GM21381 (cell line): ENCODE measurements around the gene ZNF75A.

Experiments
- ATAC-seq: cut with Tn5 transposase; IDR thresholded peaks from one replicate; pipeline ENCODE4 v1.9.1; 2021; ENCODE audit warnings: mild to moderate bottlenecking, moderate library complexity; ENCODE audit not compliant: unreplicated experiment

The ZNF75A gene

DNA sequence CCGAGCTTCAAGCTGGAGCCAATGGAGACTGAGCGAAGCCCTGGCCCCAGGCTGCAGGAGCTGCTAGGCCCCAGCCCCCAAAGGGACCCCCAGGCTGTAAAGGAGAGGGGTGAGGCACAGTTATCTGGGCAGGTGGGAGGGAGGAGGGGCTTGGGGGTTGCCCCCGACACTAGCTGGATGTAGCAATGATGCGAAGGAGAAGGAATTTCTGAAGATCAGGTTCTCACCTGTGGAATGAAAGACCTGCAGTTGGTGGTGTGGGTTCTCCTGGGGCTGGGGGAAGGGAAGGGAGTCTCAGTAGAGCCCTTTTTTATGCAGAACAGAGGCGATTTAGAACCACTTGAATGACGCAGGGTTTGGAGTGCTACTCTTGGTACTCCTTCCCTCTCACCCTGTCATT is 20.2 kb upstream of the ZNF75A start:
- no peak for ATAC-seq

DNA sequence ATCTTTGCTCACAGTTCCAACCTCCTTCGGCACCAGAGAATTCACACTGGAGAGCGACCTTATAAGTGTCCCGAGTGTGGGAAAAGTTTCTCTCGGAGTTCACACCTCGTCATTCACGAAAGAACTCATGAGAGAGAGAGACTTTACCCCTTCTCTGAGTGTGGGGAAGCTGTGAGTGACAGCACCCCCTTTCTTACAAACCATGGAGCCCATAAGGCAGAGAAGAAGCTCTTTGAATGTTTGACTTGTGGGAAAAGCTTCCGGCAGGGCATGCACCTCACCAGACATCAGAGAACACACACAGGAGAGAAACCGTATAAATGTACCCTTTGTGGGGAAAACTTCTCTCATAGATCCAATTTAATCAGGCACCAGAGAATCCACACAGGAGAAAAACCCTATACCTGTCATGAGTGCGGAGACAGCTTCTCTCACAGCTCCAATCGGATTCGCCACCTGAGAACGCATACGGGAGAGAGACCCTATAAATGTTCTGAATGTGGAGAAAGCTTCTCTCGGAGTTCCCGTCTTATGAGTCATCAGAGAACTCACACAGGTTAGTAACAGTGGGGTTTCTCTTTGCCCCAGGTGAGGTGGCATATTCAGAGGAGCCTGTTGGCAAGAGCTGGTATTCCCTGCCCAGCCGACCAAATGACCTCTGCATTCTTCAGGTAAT is 15.2 kb upstream of the ZNF75A start:
- ATAC-seq, result no peak

DNA sequence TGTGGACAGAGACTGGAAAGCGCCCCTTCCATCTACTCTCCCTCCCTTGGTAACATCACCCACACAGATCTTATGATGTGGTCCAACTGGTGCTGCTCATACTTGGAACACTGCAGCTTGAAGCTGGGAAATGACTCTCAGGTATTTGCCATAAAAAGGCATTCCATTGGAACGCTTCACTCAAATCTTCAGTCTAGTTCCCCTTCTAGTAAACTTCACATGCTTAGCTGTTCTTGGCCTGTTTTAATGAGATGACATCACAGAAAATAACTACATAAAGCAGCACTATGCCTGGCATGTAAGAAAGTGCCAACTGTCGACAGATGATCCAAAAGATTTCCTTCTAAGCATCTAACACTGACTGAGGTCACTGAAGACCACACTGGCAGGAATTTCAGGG is 12.7 kb upstream of the ZNF75A start:
- ATAC-seq, result no peak

DNA sequence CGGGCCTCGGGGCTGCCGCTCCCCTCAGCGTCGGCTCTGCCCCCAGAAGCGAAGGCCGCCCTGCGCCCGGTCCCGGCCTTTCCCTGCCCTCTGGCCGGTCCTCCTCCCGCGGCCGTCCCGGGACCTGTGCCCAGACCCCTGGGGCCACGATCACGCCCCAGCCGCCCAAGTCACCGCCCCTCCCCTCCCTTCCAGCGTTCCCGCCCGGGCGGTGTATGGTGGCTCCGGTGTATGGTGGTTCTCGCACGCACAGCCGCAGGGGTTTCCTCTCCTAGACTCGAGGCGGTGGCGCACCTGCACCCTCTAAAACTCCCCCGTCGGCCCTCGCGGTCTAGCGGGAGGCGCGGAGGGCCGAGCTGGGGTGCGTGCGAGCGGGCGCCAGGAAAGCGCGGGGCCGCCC is 10.1 kb upstream of the ZNF75A start:
- no peak for ATAC-seq

DNA sequence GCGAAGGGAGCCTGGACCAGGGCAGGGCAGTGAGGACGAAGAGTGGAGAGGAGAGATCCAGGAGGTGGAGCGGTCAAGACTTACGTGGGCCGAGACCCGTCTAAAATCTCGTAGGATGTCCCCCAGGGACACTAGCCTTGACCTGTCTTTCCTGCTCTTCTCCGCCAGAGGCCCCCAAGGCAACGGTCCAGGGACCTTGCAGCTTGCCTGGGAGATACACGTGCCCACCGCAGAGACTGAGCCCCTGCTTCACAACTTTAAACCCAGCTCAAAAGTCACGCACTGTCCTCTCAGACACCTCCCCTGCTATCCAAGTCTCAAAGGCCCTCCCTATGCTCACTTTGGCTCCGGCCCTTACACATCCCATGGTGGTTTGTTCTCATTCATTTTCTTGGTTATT is 9.5 kb upstream of the ZNF75A start:
- no peak for ATAC-seq

DNA sequence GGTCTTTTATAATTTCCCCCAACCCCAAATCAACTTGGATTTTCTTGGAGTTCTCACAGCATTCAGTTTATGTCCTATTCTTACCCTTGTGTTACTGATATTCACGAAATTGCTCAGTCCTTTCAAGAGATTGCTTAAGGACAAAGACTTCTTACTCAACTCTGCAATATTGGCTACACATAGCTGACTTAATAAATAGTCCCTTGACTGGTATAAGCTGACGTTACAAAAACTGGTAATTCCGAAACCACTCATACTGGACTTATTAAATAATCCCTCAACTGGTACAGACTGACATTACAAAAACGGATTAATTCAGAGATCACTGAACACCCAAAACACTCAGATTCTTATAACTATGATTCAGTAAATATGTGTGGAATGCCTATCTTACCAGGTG is 927 bp upstream of the ZNF75A start:
- no peak for ATAC-seq

DNA sequence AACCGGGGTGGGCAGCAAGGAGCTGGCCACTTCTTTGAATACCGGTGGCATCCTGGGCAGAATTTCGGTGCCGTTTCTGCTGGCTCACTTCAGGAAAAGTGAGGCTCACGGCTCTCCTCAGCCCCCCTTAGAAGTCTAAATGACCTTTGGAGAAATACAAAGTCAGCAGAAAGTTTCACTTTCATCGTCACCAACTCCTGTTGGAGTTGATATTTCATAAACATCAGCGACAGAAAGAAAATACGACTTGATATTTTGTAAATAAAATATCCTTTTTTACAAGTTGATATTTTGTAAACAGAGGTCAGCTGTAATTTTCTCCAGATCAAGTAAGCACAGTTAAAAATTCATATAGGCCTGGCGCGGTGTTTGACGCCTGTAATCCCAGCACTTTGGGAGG is 781 bp downstream of the ZNF75A start:
- ATAC-seq, result no peak

DNA sequence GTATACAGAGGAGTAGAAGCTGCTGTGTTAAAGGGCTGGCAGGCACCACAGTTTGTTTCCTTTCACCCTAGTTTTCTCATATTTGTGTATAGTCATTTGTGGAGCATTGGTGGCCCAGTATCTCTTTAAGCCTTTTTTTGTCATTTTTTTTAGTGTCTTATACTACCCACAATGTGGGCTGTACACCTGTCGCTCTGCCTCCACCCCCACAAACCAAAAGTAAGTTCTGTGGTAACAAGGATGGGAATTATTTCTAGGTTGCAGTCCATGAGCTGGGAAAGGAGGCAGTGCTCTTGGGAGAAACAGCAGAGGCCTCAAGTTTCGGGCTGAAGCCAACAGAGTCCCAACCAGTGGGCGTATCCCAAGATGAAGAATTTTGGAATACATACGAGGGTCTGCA is 6.2 kb downstream of the ZNF75A start:
- ATAC-seq, result no peak

DNA sequence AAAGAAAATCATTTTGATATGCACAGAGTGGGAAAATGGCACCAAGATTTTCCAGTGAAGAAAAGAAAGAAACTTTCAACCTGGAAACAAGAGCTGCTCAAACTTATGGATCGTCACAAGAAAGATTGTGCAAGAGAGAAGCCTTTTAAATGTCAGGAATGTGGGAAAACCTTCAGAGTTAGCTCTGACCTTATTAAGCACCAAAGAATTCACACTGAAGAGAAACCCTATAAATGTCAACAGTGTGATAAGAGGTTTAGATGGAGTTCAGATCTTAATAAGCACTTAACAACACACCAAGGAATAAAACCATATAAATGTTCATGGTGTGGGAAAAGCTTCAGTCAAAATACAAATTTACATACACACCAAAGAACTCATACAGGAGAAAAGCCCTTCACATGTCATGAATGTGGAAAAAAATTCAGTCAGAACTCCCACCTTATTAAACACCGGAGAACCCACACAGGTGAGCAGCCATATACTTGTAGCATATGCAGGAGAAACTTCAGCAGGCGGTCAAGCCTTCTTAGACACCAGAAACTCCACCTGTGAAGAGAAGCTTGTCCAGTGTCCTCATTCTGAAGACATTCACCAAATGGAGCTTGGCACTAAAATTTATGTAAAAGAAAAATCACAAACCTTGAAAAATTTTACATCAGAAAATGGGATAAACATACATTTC is 12.2 kb downstream of the ZNF75A start:
- ATAC-seq, result no peak

DNA sequence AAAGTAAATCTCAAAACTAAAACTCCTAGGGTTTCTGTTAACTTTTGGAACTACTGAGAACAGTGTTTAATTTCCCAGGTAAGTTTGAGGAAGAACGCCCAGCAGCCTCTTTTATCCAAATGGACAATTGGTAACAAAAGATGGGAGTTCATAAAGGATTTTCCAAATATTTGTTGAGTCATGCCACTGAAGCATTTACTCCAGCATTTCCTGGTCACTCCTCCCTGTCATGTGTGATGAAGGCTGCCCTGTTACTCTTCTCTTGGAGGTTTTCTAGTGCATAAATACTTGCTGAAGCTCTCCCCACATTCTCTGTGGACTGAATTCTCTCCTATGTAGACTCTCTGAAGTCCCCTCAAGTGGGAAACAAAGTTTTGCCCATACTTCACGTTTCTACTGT is 16.5 kb downstream of the ZNF75A start:
- no peak for ATAC-seq

DNA sequence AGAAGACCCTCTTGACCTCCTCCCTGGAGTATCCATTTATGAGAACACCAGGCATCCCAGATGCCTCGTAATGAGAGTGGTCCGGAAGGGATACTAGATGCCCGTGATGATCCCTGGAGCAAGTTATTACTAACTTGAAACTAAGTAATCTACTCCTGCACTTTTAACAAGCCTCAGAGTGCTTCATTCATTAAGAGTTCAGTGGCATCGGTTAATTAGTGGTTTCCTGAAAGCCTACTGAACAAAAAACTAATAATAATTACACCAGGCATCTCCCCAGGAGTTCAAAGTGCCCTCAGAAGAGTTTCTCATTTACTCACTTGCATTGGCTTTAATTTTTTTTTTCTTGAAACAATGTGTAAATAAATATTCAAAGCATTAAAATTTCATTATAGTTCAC is 22.2 kb downstream of the ZNF75A start:
- no peak for ATAC-seq

DNA sequence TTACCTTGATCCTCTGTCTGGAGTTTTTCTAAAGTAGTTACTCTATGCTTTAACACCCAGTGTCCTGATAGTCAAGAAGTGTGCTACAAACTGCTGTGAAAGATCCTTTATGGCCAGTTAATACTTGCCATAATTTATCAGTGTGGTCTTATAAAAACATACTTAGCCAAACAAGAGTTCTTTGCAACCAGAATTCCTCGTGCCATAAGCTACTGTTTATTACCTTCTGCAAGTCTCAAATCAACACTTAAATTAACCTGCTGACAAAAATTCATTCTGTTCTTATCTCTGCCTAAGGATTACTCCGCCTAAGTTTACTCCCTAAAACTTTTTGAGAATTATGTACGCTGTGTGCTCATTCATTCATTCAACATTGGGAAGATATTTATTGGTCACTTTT is 22.8 kb downstream of the ZNF75A start:
- ATAC-seq, result no peak

DNA sequence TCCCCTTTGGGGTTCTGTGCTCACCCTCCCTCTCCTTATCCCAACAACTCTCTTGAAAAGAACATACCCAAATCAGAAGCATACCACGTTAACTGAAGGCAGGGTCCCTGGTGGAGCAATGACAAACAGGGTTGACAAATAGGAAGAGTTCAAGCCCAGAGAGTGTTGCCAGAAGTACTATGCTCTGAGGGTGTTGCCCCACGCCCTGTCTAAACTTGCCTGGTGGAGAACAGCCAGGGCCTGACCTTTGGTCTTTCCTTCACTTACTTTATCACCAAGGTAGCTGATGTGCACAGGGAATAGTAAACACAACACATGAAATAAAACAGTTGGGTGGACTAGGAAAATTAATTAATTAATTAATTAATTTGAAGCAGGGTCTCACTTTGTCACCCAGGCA is 23.3 kb downstream of the ZNF75A start:
- ATAC-seq, result no peak

DNA sequence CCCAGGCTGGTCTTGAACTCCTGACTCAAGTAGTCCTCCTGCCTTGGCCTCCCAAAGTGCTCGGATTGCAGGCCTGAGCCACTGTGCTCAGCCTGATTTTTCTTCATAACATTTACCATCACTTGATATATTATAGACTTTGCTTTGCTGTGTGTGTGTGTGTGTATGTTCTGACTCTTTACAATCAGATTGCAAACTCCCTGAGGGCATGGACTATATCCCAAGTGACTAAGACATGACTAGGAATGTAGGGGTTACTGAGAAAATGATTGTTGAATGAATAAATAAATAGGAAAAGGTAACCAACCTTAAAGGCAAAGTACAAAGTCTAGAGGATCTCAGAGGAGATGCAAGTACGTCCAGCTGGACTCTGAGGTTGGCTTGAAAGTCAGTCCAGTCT is 40.7 kb downstream of the ZNF75A start:
- ATAC-seq, result no peak

DNA sequence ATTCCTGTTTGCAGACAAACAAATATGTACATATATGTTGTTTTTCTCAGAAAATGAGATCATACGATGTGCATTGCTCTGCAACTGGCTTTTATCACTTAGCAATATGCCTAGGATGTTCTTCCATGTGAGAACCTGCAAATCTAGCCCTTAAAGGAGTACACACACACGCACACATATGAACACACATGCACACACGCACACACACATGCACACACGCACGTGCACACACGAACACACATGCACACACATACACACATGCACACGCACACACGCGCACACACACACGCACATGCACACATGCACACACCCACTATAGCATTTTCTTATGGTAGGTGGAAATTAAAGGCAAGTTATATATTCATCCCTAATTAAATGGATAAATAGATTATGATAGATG is 42.3 kb downstream of the ZNF75A start:
- ATAC-seq, result no peak

DNA sequence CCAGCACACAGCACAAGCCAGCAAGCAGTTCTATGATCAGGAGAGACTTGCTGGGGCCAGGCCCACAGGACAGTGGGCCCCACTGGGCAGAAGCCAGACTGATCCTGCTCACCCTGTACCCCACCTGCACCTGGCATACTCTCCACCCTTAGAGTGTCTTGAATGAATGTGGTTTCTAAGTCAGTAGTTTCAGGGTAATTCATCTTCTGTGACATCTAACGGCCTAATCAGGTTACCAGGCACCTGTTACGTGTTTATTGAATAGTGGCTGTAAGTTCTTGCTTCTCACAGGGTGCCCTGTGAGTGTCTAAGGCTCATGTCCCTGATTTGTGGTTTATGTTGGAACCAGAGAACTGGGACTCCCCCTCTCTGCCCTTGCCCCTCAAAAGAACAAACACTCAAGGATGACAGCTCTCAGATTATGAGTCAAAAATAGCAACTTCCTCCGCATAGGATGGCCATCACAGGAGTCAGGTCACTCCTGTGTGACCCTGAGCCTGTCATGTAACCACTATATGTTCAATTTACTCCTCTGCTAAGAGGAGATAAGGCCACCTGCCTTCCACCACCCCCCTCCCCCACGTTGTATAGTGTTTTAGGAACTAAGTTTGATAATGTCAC is 43.4 kb downstream of the ZNF75A start:
- ATAC-seq, result no peak

DNA sequence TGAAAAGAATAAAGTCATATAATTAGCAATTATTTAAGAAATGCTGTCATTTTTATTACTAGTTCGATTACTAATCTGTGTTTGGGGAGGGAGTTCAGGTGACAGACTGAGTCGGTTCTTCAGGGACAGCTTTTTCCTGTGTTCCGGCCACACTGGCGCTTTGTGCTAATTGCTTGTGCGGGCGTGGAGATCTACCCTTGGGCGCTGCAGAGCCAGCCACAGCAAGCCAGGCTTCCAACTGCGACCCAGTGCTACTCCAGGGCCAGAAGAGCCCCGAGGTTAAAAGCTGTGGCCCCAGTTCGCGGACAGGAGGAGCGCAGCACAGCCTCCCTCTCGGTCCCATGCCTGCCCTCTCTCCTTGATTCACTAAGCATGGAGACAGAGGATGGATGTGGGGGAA is 43.9 kb downstream of the ZNF75A start:
- no peak for ATAC-seq

DNA sequence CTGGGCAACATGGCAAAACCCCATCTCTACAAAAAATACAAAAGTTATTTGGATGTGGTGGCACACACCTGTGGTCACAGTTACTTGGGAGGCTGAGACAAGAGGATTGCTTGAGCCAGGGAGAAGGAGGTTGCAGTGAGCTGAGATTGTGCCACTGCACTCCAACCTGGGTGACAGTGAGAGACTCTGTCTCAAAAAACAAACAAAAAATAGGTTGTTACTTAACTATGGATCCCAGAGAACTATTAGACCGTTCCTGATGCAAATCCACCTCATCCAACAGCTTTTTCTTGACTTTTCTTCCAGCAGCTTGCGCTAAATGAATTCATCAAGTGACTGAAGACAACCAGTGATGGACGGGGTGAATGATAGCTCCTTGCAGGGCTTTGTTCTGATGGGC is 50.3 kb downstream of the ZNF75A start, which contains the start of gene OR2C1:
Gene OR2C1, plus strand, starts transcription at position 301 of the 400 bp plus-strand sequence. Its CDS starts 52 bp downstream, at position 353.
- ATAC-seq, result no peak

DNA sequence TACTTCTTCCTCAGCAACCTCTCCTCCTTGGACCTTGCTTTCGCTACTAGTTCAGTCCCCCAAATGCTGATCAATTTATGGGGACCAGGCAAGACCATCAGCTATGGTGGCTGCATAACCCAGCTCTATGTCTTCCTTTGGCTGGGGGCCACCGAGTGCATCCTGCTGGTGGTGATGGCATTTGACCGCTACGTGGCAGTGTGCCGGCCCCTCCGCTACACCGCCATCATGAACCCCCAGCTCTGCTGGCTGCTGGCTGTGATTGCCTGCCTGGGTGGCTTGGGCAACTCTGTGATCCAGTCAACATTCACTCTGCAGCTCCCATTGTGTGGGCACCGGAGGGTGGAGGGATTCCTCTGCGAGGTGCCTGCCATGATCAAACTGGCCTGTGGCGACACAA is 50.8 kb downstream of the ZNF75A start:
- ATAC-seq, result no peak

DNA sequence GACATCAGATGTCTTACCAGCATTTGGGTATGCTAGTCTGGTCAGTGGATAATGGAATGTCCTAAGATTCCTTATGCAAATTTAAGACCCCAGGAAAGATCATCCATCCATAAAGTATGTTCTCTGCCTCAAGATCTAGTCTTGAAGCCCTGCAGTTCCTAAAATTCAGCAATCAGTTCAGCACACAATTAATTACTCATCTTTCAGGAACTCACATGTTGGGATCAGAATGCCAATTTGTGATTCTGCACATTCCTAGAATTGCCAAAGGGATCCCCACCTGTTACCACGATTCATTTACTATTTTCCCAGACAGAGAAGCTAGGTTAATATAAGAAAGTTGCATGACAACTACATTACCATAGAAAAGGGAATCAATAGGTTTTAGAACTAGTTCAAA is 53.6 kb downstream of the ZNF75A start:
- ATAC-seq, result no peak

DNA sequence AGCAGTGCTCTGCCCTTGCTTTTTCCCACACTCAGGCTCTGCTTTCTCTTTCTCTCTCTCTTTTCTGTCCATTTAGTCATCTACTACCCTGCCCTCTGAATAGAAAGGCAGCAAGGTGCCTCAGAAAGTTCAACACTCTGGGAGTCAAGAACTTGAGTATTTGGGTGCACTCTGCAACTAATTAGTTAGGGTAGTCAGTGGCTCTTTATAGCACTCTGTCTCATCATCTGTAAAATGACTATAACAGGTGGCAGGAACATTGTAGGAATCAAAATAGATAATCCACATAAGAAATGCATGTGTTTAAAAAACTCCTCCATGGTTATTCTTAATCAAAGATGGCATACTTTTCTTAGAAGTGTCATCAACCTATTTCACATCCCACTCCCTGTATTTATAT is 57.6 kb downstream of the ZNF75A start:
- no peak for ATAC-seq

DNA sequence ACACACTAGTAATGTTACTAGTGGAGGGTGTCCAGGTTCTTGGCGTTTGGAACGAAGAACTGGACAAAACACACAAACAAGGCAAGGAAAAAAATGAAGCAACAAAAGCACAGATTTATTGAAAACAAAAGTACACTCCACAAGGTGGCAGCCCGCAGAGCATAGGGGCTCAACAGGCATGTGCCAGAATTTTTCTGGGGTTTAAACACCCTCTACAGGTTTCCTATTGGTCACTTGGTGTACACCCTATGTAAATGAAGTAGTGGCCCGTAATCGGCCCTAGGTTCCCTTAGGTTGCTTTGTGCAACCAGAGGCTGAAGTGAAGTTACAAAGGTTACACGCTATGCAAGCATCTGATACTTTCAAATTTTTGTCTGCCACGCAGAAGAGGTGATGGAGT is 58.5 kb downstream of the ZNF75A start:
- no peak for ATAC-seq
